Left renal cortex interstitium (tissue), 4 donors: ENCODE measurements around the gene CPNE9. TPM values are rescaled to one million over a fixed set of nuclear protein-coding genes. Genes with fewer than 3 reads are reported as not detected.
"Not testable (repeated sequence)": the region's sequence is repeated elsewhere in the genome, so short reads cannot be mapped to it uniquely, and the experiment has no call there.

ENCODE experiments used
- DNase-seq, 4 donors: peaks; one replicate each; pipeline ENCODE4 v3.0.0-alpha.2; 2013; ENCODE audit warnings: low read depth in 4 of 4, low spot score in 2 of 4, missing footprints in 1 of 4
- polyA plus RNA-seq, 4 donors: library from polyadenylated mRNA; unstranded; fragments of 120-200 nt; gene quantifications; one replicate each; pipeline ENCODE4 v1.2.1, GENCODE V29; 2013; ENCODE audit not compliant: insufficient read length in 4 of 4

CPNE9 gene
- polyA plus RNA-seq, 4 donors: 0.14 to 0.30 TPM; not detected in 2

- DNase-seq: not testable (repeated sequence)
Observed at GRCh38 chr3:9771007-9771406, 67.4 kb downstream of the CPNE9 start.

GRCh38 chr3:9776896-9777693 lies 73.5 kb downstream of the CPNE9 start:
- no peak for DNase-seq

GRCh38 chr3:9777694-9778021 lies 74.0 kb downstream of the CPNE9 start:
- DNase-seq: no peak

- DNase-seq: no peak
Observed at GRCh38 chr3:9778143-9779074, 74.8 kb downstream of the CPNE9 start.

GRCh38 chr3:9779075-9779593 lies 75.5 kb downstream of the CPNE9 start:
- no peak for DNase-seq

Other genes starting within 250 kb of the CPNE9 start
- under 1 TPM in 3 of 4 donors, not detected in 1; 0.03 to 0.13 (median 0.03) TPM for gene LHFPL4, start 150.0 kb upstream of the CPNE9 start, polyA plus RNA-seq
- gene MTMR14, start 54.3 kb upstream of the CPNE9 start, polyA plus RNA-seq: 10 to 100 TPM; 32.4 to 36.4 (median 34.4) TPM
- gene BRPF1, start 27.9 kb downstream of the CPNE9 start, polyA plus RNA-seq: 10 to 100 TPM; 17.9 to 23.9 (median 20.9) TPM
- gene OGG1, start 46.1 kb downstream of the CPNE9 start, polyA plus RNA-seq: 10 to 100 TPM; 47.5 to 82.6 (median 57.0) TPM
- gene CAMK1, start 66.1 kb downstream of the CPNE9 start, polyA plus RNA-seq: 10 to 100 TPM; 16.3 to 22.7 (median 21.7) TPM
- 10 to 100 TPM; 58.7 to 85.3 (median 72.3) TPM for gene TADA3, start 88.6 kb downstream of the CPNE9 start, polyA plus RNA-seq
- 100 to 1,000 TPM; 113 to 161 (median 142) TPM for gene ARPC4, start 89.2 kb downstream of the CPNE9 start, polyA plus RNA-seq
- 10 to 100 TPM; 28.2 to 96.7 (median 60.5) TPM for gene TTLL3, start 106.4 kb downstream of the CPNE9 start, polyA plus RNA-seq
- gene RPUSD3, start 140.2 kb downstream of the CPNE9 start, polyA plus RNA-seq: 10 to 100 TPM; 28.5 to 43.9 (median 36.5) TPM
- under 1 TPM in 2 of 4 donors, not detected in 2; 0.17 to 0.21 TPM for gene CIDEC, start 176.4 kb downstream of the CPNE9 start, polyA plus RNA-seq
- 10 to 100 TPM; 41.8 to 50.7 (median 44.4) TPM for gene JAGN1, start 186.8 kb downstream of the CPNE9 start, polyA plus RNA-seq
- 10 to 100 TPM; 10.3 to 20.3 (median 12.1) TPM for gene IL17RE, start 199.0 kb downstream of the CPNE9 start, polyA plus RNA-seq
- gene IL17RC, start 213.3 kb downstream of the CPNE9 start, polyA plus RNA-seq: 10 to 100 TPM; 37.8 to 47.6 (median 41.6) TPM
- gene CRELD1, start 230.0 kb downstream of the CPNE9 start, polyA plus RNA-seq: 10 to 100 TPM; 48.8 to 80.5 (median 65.6) TPM
- gene PRRT3, start 248.6 kb downstream of the CPNE9 start, polyA plus RNA-seq: 1 to 10 TPM; 2.9 to 6.6 (median 4.6) TPM